Ammon's horn (tissue), 1 donor: ENCODE measurements around the gene DALRD3.

Experiments used
- DNase-seq: peaks from one replicate; pipeline ENCODE4 v3.0.0-alpha.2; 2016; ENCODE audit warnings: low spot score

Gene DALRD3, protein sequence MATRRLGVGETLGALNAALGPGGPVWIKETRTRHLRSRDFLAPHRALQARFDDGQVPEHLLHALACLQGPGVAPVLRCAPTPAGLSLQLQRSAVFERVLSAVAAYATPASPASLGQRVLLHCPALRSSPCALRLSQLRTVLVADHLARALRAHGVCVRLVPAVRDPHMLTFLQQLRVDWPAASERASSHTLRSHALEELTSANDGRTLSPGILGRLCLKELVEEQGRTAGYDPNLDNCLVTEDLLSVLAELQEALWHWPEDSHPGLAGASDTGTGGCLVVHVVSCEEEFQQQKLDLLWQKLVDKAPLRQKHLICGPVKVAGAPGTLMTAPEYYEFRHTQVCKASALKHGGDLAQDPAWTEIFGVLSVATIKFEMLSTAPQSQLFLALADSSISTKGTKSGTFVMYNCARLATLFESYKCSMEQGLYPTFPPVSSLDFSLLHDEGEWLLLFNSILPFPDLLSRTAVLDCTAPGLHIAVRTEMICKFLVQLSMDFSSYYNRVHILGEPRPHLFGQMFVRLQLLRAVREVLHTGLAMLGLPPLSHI

DNA sequence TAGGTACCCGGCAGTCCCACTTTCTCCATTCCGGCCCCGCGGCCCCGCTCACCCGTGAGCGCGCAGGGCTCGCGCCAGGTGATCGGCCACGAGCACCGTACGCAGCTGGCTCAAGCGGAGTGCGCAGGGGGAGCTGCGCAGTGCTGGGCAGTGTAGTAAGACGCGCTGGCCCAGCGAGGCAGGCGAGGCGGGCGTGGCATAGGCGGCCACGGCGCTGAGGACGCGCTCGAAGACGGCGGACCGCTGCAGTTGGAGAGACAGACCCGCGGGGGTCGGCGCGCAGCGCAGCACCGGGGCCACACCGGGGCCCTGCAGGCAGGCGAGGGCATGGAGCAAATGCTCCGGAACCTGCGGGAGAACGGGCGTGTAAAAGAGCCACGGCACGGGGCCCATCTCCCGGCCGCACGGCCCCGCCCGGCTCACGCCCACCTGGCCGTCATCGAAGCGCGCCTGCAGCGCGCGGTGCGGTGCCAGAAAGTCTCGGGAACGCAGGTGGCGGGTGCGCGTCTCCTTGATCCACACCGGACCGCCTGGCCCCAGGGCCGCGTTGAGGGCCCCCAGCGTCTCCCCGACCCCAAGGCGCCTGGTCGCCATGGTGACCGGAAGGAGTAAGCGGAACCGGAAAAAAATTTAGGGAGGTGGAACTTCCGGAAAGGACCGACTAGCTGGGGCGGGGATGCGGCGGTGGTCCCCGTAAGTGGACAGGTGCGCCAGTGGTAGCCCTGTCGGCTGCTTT, at the start of gene DALRD3:
Gene DALRD3, minus strand, starts transcription at position 610 of the 736 bp plus-strand sequence. Its CDS starts 16 bp downstream, at position 594.
- DNase-seq = peak; percentile 70

DNA sequence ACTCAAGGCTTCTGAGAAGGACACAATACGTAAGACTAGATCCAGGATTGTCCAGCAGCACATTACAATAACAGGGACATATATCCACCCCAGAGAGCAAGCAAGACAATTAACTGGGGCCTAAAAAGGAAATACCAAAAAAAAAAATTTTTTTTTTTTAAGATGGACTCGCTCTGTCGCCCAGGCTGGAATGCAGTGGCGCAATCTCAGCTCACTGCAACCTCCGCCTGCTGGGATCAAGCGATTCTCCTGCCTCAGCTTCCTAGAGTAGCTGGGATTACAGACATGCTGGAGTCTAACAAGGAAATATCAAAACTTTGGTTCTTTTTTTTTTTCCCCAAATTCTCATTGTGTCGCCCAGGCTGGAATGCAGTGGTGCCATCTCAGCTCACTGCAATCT, 39.6 kb upstream of the DALRD3 start:
- no peak for DNase-seq

DNA sequence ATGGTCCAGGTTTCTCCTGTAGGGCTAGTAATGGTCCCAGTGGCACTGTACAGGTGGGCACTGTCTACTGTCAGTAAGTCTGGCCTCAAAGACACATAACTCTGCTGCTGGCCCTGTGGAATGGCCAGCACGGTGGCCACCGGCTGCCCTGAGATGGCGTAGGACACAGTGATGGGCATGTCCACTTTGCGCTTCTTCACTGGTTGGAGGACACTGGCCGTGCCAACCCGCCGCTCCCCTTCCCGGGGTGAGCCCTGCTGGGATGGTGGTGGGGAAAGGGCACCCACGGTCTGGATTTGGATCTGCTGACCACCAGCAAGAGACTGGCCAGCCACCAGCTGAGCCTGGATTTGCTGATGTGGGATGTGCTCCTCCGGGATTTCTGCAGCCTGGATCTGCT, 38.9 kb upstream of the DALRD3 start:
- no peak for DNase-seq

DNA sequence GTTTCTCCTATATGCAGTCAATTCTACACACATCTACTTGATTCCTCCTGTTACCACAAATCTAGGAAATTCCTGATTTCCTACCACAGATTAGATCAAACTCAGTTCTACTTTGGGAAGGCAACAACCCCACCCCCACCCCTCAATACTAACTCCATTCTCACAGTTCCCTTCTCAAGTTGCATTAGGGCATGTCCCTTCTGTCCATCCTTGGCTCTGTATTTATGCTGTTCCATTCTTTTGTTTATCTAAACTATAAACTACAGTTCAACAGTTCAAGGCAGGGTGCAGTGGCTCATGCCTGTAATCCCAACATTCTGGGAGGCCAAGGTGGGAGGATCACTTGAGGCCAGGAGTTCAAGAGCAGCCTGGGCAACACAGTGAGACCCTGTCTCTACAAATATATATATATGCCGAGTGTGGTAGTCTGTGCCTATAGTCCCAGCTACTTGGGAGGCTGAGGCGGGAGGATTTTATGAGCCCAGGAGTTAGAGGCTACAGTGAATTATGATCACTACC, 36.0 kb upstream of the DALRD3 start:
- no peak for DNase-seq

DNA sequence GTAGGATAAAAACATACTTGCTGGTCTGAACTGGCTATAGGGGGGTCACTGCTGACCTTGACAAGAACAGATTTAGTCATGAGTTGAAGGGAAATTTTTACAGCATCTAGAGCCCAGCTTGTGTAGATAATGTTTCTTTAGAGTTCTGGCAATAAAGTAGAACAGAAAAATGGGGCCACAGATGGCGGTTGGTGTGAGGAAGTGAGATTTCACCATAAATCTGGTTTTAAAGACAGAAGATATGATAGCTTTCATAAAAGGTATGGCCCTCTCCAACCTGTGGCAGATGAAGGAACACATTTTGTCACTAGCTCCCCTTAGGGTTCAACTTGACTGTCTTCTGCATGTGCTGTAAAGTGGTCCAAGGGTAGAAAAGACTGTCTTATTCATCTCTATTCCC, 35.2 kb upstream of the DALRD3 start:
- DNase-seq = no peak

DNA sequence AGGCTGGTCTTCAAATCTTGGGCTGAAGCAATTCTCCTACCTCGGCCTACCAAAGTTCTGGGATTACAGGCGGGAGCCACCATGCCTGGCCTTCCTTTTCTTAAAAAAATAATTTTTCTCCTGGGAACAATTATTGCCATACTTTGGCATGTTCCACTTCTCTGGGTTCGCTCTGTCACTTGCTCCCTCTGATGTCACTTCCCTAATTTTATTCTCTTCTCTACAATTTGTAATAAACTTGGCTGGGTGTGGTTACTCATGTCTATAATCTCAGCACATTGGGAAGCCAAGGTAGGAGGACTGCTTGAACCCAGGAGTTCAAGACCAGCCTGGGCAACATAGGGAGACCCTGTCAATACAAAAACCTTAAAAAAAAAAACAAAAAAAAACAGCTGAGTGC, 16.9 kb upstream of the DALRD3 start:
- DNase-seq = no peak

DNA sequence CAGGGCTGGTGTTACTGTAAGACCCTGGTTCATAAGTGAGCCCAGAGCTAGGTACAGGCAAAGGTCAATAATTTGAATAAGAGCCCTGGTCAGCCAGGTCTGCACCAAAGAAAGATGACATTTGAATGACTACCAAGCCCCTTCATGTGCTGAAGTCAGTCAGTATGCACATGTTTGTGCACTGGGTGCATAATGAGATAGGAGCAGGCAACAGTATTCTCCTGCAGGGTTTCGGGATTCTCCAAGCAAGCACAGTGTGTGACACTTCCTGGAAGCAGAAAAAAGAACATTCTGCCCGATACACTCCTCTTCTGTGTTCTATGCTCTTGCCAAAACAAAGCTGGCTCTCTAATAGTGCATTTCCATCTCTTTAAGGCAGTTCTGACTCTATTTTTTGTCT, 16.3 kb upstream of the DALRD3 start:
- DNase-seq = no peak

DNA sequence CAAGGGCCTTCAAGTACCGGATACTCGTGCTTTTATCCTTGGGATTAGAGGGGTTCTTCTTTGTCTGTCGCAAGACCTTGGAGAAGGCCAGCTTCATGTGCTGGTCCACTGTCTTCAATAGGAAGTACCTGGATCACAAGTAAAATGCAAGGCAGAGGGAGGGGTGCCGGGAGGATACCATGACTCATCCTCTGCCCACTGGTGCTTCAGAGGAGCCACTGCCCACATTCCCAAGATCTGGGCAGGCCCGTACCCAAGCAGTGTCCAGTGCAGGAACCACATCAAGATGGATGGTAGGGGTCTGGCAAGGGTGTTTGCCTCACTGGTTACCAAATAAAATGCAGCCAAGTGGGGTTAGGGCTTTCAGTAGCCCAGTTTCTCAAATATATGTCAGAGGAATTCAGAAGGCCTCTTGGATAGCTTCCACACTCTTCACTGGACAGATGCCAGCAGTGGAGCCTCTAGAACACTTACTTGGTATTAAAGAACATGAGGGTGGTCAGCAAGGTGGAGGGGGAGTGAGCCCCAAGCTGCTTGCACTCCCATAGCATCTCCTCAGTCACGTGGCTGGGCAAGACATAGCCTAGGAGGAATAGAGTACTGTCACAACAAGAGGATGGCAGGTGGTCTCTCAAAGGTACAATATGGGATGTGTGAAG, 14.4 kb upstream of the DALRD3 start:
- no peak for DNase-seq

DNA sequence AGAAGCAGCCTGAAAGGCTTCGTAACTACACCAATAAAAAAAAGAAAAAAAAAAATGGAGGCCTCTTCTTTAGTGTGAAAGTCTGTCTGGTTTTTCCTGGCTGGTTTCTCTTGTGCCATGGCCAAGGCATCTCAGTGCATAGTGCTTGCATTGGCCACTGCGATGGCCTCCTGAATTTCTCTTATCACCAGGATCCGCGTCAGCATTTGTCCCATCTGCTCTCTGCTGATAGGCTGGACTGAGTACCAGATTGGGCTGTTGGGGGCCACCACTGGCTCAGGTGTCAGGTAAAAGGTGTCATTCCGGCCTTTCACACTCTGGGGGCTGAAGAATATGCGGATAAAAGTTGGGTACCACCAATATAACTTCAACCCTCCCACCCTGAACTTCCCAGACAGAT, 11.9 kb upstream of the DALRD3 start:
- DNase-seq = no peak

DNA sequence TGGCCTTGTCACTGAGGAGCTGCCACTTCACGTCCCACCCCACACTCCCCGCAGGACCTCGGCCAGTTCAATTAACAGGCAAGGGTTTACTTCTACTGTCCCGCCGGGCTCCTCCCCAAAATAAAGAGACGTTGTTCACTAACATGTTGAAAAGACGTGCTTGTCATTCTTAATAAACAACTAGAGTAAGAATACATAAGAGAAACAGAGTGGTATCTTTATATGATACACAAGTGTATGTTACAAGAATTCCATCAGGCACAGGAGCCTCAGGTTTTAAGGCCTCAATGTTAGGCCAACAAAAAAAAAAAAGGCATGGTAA, 11.1 kb upstream of the DALRD3 start:
- DNase-seq = no peak

DNA sequence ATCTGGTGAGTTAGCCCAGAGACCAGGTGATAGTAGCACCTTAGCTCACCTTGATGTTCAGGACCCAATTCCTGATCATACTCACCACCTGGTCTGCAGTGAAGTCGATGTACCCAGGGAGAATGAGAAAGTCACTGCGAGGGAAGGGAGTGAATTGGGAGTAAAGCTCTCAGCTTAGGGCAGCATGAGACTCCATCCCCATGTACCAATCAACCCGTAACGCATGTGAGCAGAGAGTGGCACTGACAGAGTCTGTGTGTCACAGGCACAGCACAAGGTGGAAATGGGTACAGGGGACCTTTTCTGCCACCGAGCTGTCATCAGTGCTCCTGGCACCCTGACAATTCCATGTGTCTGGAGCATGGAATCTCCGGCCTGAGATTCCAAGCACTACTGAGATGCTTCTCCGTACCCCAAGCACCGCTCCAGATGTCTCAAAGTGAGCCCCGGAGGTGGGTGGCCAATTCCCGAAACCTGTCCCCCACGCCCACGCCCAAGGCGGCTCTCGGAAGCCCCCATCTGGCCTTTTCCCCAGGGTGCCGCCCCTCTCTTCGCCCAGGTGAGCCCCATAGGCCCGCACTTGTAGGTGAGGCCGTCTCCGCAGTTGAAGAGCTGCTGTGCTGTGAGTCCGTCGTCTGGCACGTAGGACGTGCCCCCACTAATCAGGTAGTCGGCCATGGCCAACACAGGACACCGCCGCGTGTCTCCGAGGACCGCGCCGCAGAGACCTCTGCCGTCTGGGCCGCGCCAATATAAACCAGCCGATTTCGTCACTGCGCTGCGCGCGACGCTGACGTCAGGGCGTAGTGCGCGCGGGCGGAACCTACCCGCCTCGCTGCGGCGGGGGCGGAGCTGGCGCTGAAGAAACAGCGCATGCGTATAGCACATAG, 10.5 kb upstream of the DALRD3 start, which contains the start of gene IMPDH2:
Gene IMPDH2, minus strand, starts transcription at position 726 of the 890 bp plus-strand sequence. Its CDS starts 48 bp downstream, at position 678.
- DNase-seq = peak; percentile 98

DNA sequence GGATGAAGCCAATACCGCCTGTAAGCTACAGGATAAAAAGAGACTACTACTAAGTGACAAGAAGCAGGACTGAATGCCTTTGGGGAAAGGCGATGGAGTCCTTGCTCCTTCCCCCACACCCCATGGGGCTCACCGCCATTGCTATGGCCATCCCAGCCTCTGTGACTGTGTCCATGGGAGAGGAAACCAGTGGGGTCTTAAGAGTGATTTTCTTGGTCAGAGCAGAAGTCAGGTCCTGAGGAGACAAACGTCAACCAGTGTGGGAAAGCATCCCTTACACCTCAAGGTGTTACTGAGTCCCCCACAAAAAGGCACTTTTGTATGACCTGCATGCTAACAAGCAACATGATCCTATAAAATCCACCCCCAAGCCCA, 9.9 kb upstream of the DALRD3 start:
- DNase-seq = no peak

DNA sequence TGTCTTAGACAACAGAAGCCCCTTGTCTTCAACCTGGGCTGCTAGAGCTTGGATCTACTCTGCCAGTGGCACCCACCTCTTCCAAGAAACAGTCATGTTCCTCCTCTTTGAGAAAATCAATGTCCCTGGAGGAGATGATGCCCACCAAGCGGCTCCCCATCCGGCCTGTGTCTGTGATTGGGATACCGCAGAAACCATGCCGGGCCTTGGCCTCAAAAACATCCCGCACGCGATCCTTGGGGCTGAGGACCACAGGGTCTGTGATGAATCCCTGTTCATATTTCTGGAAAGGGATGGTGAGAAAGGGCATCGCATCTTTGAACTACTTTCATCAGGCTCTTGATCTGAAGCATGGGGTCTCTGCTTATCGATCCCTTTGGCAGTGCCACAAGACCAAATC, 9.3 kb upstream of the DALRD3 start:
- no peak for DNase-seq

DNA sequence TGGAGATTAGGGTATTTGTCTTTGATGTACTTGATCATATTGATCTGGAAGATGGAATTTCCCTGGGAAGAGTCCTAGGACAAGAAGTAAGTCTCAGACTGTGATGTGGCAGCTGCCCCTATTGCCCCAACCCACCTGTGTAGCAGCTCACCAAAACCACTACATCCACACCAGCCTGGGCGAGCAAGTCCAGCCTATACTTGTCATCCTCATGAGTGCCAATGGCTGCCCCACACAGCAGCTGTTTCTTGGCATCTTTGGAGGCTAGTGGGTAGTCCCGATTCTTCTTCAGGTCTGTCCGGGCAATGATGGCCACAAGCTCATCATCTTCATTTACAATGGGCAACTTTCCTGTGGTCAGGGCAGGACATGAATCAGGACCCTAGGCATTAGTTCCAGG, 8.2 kb upstream of the DALRD3 start:
- no peak for DNase-seq

DNA sequence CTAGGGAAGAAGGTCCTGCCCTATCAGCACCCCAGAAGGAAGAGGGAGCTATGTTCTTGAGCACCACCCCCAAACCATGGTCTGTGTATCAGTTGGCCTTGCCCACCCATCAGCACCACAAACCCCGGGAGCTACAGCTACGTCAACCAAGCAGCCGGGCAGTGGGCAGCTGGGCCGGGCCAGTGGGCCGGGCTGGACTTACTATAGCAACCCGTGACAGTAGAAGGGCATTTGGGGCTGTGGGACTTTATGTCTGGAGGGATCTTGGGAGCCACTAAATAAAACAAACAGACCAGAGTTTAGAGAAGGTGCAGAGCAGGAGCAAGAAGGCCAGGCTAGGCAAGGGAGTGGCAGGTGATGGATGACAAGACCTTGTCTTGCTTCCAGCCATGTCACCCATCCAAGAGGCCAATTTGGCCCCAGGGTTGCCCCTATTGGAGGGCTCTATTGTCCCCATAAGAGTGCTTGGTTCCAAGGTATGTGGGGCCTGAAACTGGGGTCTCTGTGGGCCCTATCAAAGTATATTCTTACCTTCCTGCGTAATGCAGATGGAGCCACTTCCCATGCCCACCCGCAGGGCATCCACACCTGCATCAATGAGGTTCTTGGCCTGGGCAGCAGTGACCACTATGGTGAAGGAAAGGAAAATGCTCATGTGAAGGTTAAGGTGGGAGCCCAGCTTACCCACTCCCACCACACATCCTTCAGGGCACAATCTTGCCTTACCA, 7.6 kb upstream of the DALRD3 start:
- DNase-seq = no peak

DNA sequence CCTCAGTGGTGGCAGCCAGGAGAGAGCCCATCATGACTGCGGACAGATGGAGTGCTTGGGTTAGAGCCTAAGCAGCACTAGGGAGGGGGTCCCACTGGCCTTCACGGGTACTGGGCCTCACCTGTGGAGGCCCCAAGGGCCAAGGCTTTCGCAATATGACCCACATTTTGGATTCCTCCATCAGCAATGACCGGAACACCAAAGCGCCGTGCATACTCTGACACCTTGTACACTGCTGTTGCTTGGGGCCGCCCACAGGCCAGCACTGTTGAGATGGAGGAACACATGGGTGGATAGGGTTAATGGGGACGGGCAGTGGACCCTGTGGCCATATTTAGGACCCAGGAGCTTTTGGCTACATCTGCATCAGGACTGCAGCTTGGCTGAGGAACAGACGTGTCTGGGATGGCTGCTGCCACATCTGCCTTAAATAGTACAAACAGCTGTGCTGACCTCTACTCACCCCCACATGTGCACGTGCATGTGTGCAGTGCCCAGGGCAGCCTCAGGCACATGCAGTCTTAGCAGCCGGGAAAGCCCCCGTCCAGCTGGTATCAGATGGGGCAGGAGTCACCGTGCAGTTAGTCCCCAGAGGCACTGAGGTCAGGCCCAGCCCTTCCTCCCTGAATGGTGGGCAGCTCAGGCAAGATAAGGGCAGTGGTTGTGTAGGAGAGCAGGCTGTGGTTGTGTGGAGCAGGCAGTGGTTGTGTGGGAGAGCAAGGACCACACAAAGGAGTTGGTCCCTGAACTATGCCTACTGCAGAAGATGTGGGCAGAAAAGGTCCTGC, 6.8 kb upstream of the DALRD3 start:
- no peak for DNase-seq

DNA sequence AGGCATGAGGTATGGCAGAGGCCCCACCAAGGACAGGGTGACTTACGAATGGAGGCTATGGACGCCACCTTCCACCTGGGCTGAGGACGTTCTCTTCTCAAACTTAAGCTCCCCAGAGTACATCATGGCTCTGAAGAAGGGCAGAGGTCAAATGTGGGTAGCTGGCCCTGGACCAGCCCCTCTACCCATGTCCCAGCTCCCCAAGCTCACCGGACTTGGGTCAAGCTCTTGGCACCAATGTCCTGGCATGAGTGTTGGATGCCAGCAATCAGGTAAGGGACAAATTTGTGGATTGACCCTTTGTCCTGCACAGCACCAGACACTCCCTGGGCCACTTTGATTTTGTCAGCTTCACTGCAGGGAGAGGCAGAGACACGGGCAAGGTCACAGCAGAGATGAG, 6.1 kb upstream of the DALRD3 start:
- DNase-seq = no peak

DNA sequence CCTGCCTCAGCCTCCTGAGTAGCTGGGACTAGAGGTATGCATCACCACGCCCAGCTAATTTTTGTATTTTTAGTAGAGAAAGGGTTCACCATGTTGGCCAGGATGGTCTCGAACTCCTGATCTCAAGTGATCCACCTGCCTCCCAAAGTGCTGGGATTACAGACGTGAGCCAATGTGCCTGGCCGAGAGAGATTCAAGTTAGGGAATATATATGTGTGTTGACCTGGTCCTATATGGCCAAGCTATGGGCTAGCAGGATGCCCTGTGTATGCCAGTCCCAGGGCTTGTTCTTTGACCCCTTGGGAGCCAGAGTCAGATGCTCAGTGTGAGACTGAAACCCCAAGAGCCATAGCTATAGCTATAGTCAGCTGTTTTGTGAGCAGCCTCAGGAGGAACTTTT, 5.4 kb upstream of the DALRD3 start:
- no peak for DNase-seq

DNA sequence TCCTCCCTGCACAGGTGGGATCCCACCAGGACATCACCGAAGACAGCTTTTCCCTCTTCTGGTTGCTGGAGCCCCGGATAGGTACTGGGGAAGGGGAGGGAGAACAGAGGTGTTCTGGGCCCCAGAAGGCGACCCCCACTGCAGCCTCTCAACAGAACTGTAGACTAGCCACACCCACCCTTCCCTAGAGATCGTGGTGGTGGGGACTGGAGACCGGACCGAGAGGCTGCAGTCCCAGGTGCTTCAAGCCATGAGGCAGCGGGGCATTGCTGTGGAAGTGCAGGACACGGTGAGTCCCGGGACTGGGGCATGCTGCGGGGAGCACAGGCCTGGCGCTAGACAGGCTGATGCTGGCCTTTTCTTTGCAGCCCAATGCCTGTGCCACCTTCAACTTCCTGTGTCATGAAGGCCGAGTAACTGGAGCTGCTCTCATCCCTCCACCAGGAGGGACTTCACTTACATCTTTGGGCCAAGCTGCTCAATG, 4.3 kb upstream of the DALRD3 start:
- no peak for DNase-seq
